GM21423 (cell line): ENCODE measurements around the gene IL37.
"Not testable (repeated sequence)": the region's sequence is repeated elsewhere in the genome, so short reads cannot be mapped to it uniquely, and the experiment has no call there.

Experiments used
- ATAC-seq: cut with Tn5 transposase; IDR thresholded peaks from one replicate; pipeline ENCODE4 v1.9.1; 2021; ENCODE audit warnings: mild to moderate bottlenecking, moderate library complexity; ENCODE audit not compliant: unreplicated experiment

Gene IL37

GRCh38 chr2:112887964-112888749 lies 22.8 kb upstream of the IL37 start:
- ATAC-seq, result no peak

GRCh38 chr2:112889976-112890375 lies 21.0 kb upstream of the IL37 start:
- ATAC-seq, result no peak

- no peak for ATAC-seq
Observed at GRCh38 chr2:112891385-112891831, 19.6 kb upstream of the IL37 start.

- no peak for ATAC-seq
Observed at GRCh38 chr2:112893752-112894151, 17.2 kb upstream of the IL37 start.

GRCh38 chr2:112896909-112897623 lies 13.9 kb upstream of the IL37 start:
- no peak for ATAC-seq

- ATAC-seq, result no peak
Observed at GRCh38 chr2:112897624-112897978, 13.4 kb upstream of the IL37 start.

- not testable (repeated sequence) for ATAC-seq
Observed at GRCh38 chr2:112901431-112902065, 9.4 kb upstream of the IL37 start.

GRCh38 chr2:112902816-112903215 lies 8.1 kb upstream of the IL37 start:
- ATAC-seq, result no peak

- ATAC-seq, result no peak
Observed at GRCh38 chr2:112904883-112905282, 6.1 kb upstream of the IL37 start.

- ATAC-seq, result no peak
Observed at GRCh38 chr2:112906276-112906675, 4.7 kb upstream of the IL37 start.

- no peak for ATAC-seq
Observed at GRCh38 chr2:112907001-112907949, 3.7 kb upstream of the IL37 start.

- ATAC-seq, result not testable (repeated sequence)
Observed at GRCh38 chr2:112908559-112908958, 2.4 kb upstream of the IL37 start.

GRCh38 chr2:112910219-112910618 lies 746 bp upstream of the IL37 start:
- ATAC-seq, result no peak

- ATAC-seq, result no peak
Observed at GRCh38 chr2:112912403-112912802, 1.4 kb downstream of the IL37 start.

- ATAC-seq, result no peak
Observed at GRCh38 chr2:112915300-112916144, 4.6 kb downstream of the IL37 start.

GRCh38 chr2:112916145-112916571 lies 5.2 kb downstream of the IL37 start:
- ATAC-seq, result no peak

- ATAC-seq, result no peak
Observed at GRCh38 chr2:112916625-112917247, 5.8 kb downstream of the IL37 start.

- no peak for ATAC-seq
Observed at GRCh38 chr2:112917856-112918255, 6.9 kb downstream of the IL37 start.

GRCh38 chr2:112918256-112918655 lies 7.3 kb downstream of the IL37 start:
- no peak for ATAC-seq
